ENCODE data around the gene CALML4. TPM values are rescaled to one million over a fixed set of nuclear protein-coding genes. Genes with fewer than 3 reads are reported as not detected.

Gene CALML4
- total RNA-seq, 1 donor from 2014 or later = 12.1 TPM

DNA sequence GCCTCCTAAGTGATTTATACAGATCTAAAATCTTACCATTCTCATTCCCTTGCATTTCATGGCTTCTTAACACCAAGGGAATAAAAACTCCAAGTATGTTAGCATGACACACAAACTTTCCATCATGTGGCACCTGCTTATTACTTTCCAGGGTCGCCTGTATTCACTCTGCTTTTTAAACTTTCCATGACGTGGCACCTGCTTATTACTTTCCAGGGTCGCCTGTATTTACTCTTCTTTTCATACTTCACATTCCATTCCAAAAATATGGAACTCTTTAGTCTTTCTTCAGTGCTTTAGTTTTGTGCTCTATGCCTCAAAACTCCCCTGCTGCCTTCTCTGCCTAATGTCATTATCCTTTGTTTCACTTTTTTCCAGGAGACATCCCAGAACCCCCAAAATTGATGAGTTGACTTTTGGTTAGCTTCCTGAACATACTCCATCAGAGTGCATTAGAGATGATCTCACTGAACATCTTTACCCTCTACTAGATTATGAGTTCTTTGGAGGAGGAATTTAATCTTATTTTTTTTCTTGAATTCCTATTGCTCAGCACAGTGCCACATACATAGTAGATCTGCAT lies 47.0 kb downstream of the CALML4 start:
- H3K36me3 Mint-ChIP-seq (ENCODE audit: low read depth) = peaks cover 41% of the 10 kb centered on the region
- no peaks in the 10 kb centered on the region for H3K27me3 Mint-ChIP-seq (ENCODE audit: low read depth)
- no peaks in the 10 kb centered on the region for H3K4me1 Mint-ChIP-seq (ENCODE audit: low read depth)
- DNase-seq (ENCODE audit: low spot score) = no peak
- no peak overlapping the region for H3K27ac Mint-ChIP-seq
- intact Hi-C loops (cut with micrococcal nuclease) = no loop called here
- no peaks in the 10 kb centered on the region for H3K9me3 Mint-ChIP-seq
- no peak overlapping the region for H3K4me3 Mint-ChIP-seq (ENCODE audit: low read depth)

DNA sequence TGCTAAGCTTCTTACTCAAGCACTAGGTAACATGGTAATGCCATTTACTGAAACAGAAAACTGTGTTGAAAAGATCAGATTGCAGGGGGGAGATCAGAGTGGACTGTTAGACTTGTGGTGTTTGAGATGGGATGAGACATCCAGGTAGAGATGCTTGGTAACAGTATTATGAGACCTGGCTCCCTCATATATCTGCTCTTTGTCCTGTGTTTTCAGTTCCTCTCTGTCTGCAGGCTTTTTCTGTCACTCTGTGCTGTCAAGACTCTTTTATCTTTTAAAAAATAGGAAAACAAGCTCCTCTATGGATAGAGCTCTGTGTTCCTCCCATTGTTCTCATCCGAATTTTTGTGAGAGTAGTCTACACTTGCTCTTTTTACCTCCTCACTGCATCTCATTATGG lies 48.1 kb downstream of the CALML4 start:
- Mint-ChIP-seq H3K4me1 (ENCODE audit: low read depth) (no peaks in the 10 kb centered on the region), H3K27me3 (ENCODE audit: low read depth) (no peaks in the 10 kb centered on the region), H3K9me3 (no peaks in the 10 kb centered on the region), H3K36me3 (ENCODE audit: low read depth) (peaks cover 40% of the 10 kb centered on the region), H3K27ac (no peak overlapping the region), H3K4me3 (ENCODE audit: low read depth) (no peak overlapping the region)
- intact Hi-C loops (cut with micrococcal nuclease) = no loop called here
- DNase-seq (ENCODE audit: low spot score) = no peak

DNA sequence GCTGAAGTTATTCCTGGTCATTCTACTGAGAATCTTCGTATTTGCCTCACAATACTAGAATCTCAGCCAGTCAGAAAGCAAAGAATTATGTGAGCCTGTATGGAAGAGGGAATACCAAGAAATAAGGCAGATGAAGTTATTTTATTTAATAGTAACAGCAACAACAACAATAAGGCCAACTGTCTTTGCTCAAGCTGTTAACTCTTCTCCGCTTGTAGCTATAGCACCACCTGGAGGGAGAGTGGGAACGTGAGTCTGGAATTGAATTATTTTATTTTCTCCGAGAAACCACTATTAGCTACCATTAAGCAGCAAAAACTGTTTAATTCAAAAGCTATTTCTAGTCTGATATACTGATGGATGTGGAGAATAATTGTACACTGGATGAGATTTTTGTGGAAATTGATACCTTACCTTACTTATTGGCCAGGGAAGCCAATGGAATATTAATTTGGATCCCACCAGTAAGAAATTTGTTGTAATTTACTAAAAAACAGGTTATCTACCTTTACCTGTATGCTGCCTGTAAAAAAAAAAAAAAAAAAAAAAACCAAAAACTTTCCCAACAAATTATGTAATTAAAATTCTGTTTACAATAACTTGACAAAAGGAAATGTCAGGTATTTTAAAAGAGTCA lies 50.1 kb downstream of the CALML4 start:
- H3K27ac Mint-ChIP-seq = no peak overlapping the region
- H3K4me3 Mint-ChIP-seq (ENCODE audit: low read depth) = no peak overlapping the region
- no peak for DNase-seq (ENCODE audit: low spot score)
- H3K9me3 Mint-ChIP-seq = no peaks in the 10 kb centered on the region
- no peaks in the 10 kb centered on the region for H3K4me1 Mint-ChIP-seq (ENCODE audit: low read depth)
- intact Hi-C loops (cut with micrococcal nuclease) = loop anchor here (2.0 kb wide), 1 partner anchor 290 kb away; no protein-coding TSS in a partner anchor
- peaks cover 28% of the 10 kb centered on the region for H3K36me3 Mint-ChIP-seq (ENCODE audit: low read depth)
- H3K27me3 Mint-ChIP-seq (ENCODE audit: low read depth) = no peaks in the 10 kb centered on the region

DNA sequence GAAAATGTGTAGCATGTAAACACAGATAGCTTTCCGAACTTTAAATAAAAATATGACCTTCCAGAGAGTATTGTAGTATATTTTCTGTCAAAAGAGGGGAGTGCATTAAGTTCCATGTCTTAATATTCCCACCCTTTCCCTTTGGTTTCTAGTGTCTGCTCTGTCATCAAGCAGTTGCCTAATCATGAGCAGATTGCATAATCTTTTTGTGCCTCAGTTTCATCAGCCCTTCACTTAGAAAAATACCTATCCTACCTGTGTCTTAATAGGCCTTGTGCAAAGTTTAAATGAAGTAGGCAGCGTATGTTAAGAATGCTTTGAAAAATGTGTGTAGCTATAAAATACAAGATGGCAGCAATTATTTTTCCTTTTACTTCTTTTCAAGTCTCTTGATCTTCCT lies 52.8 kb downstream of the CALML4 start:
- no peaks in the 10 kb centered on the region for H3K9me3 Mint-ChIP-seq
- DNase-seq (ENCODE audit: low spot score) = no peak
- peaks cover 9% of the 10 kb centered on the region for H3K4me1 Mint-ChIP-seq (ENCODE audit: low read depth)
- H3K36me3 Mint-ChIP-seq (ENCODE audit: low read depth) = peaks cover 34% of the 10 kb centered on the region
- intact Hi-C loops (cut with micrococcal nuclease) = no loop called here
- no peak overlapping the region for H3K27ac Mint-ChIP-seq
- H3K4me3 Mint-ChIP-seq (ENCODE audit: low read depth) = no peak overlapping the region
- H3K27me3 Mint-ChIP-seq (ENCODE audit: low read depth) = no peaks in the 10 kb centered on the region

DNA sequence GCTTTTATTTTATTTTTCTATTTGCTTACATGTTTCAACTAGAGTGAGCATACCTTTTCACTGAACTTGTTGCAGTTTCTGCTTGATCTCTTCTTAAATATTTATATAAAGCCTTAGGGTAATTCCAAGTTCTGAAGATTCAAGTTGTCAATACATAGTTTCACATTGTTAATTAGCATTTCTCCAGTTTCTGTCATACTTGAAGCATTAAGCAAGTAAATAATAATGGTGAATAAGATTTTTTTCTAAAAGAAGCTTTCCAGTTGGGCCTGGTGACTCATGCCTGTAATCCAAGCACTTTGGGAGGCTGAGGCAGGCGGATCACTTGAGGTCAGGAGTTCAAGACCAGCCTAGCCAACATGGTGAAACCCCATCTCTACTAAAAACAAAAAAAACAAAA lies 53.9 kb downstream of the CALML4 start:
- Mint-ChIP-seq H3K4me3 (ENCODE audit: low read depth) (no peak overlapping the region), H3K4me1 (ENCODE audit: low read depth) (peaks cover 9% of the 10 kb centered on the region), H3K9me3 (no peaks in the 10 kb centered on the region), H3K27ac (no peak overlapping the region), H3K27me3 (ENCODE audit: low read depth) (no peaks in the 10 kb centered on the region), H3K36me3 (ENCODE audit: low read depth) (peaks cover 43% of the 10 kb centered on the region)
- no peak for DNase-seq (ENCODE audit: low spot score)
- intact Hi-C loops (cut with micrococcal nuclease) = no loop called here

DNA sequence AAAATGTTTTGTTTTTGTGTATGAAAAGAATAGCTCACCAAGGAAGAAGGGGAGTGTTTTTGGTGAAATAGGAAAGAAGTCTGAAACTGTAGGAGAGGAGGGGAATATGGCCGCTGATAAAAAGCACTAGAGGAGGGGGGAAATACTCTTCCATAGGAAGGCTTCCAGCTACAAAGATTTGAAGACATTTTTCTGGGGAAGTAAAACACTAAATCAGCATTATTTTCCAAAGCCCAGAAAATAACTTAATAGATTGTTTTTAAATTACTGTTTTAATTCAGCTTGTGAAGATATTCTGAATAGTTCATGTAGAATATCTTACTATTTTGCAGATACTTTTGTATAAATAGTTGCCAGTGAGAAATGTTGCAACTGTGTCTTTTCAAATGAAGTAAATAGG lies 54.9 kb downstream of the CALML4 start:
- intact Hi-C loops (cut with micrococcal nuclease) = no loop called here
- no peaks in the 10 kb centered on the region for H3K9me3 Mint-ChIP-seq

DNA sequence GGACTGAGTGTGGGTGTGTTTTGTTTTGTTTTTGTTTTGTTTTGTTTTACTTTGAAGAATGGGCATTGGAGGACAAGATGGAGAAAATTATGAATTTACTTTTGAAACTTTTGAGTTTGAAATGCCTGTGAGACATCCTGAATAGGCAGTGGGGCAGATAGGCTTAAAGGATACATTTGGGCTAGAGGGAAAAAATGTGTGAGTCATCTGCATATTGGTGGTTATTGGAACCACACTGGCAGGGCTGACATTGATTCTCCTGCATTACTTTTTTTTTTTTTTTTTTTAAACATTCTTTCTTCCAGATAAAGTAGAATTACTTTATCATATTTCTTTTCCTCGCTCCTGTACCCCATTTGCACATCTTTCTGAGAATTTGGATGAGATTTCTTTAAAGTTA lies 56.1 kb downstream of the CALML4 start:
- intact Hi-C loops (cut with micrococcal nuclease) = no loop called here

More for the DNA sequence above, 54.9 kb downstream of the CALML4 start:
- Mint-ChIP-seq H3K36me3 (ENCODE audit: low read depth) (peaks cover 48% of the 10 kb centered on the region), H3K27ac (no peak overlapping the region), H3K4me1 (ENCODE audit: low read depth) (peaks cover 9% of the 10 kb centered on the region), H3K27me3 (ENCODE audit: low read depth) (no peaks in the 10 kb centered on the region), H3K4me3 (ENCODE audit: low read depth) (no peak overlapping the region)
- no peak for DNase-seq (ENCODE audit: low spot score)

DNA sequence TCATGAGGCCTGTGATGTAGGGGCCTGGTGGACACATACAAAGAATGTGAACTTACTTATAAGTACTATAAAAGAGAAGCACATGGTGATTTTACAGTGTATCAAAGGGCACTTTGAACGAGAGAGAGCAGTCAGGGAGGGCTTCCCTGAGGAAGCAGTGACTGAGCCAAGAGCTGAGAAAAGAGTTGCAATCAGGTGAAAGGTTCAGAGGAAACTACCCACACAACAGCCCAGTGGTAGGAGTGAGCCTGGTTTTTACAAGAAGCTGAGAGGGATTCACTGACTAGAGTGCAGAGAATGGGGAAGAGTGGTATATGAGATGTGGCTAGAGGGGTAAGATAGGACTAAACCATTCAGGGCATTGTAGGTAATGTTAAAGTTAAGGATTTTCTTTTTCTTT lies 57.1 kb downstream of the CALML4 start:
- H3K4me1 Mint-ChIP-seq (ENCODE audit: low read depth) = peaks cover 11% of the 10 kb centered on the region
- DNase-seq (ENCODE audit: low spot score) = no peak
- H3K9me3 Mint-ChIP-seq = no peaks in the 10 kb centered on the region
- intact Hi-C loops (cut with micrococcal nuclease) = no loop called here
- H3K27ac Mint-ChIP-seq = no peak overlapping the region
- no peak overlapping the region for H3K4me3 Mint-ChIP-seq (ENCODE audit: low read depth)
- H3K36me3 Mint-ChIP-seq (ENCODE audit: low read depth) = peaks cover 35% of the 10 kb centered on the region
- no peaks in the 10 kb centered on the region for H3K27me3 Mint-ChIP-seq (ENCODE audit: low read depth)

More for the DNA sequence above, 56.1 kb downstream of the CALML4 start:
- no peaks in the 10 kb centered on the region for H3K27me3 Mint-ChIP-seq (ENCODE audit: low read depth)
- no peak overlapping the region for H3K4me3 Mint-ChIP-seq (ENCODE audit: low read depth)
- no peaks in the 10 kb centered on the region for H3K9me3 Mint-ChIP-seq
- peaks cover 9% of the 10 kb centered on the region for H3K4me1 Mint-ChIP-seq (ENCODE audit: low read depth)
- H3K27ac Mint-ChIP-seq = no peak overlapping the region
- DNase-seq (ENCODE audit: low spot score) = no peak
- peaks cover 41% of the 10 kb centered on the region for H3K36me3 Mint-ChIP-seq (ENCODE audit: low read depth)

DNA sequence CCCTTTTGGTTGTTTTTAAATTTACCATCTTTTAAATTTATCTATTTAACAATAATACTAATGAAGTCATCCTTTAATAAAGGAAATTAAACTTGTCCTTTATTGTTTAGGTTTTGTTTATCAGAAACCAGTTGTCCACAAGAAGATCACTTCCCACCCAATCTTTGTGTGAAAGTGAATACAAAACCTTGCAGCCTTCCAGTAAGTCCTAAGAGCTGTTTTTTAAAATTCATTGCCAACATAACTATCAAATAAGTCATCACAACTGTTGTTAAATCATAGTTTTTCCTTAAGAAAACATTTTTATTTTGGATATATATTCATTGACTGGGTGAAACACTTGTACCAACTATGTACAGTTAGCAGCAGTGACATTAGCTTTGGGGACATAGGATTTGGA lies 59.4 kb downstream of the CALML4 start:
- intact Hi-C loops (cut with micrococcal nuclease) = no loop called here
- Mint-ChIP-seq H3K9me3 (no peaks in the 10 kb centered on the region), H3K27me3 (ENCODE audit: low read depth) (no peaks in the 10 kb centered on the region), H3K36me3 (ENCODE audit: low read depth) (peaks cover 28% of the 10 kb centered on the region), H3K4me1 (ENCODE audit: low read depth) (peaks cover 11% of the 10 kb centered on the region), H3K27ac (no peak overlapping the region), H3K4me3 (ENCODE audit: low read depth) (no peak overlapping the region)
- DNase-seq (ENCODE audit: low spot score) = no peak

DNA sequence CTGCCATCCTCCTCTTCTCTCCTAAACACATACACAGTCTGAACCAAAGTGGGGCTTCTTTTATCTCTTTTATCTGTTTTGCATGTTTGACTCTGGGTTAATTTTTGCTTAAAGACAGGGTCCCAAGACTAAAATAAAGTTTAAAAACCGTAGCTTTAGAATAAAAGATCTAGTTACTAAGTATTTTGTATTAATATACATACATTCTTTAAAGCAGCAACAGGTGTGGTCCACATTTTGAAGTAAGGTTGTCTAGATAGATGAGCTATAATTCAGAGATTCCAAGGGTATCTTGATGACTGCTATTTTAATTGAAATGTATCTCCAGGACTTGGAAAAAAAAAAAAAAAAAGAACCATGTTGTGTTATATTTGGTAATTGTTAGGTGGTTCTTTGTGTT lies 61.3 kb downstream of the CALML4 start:
- H3K4me3 Mint-ChIP-seq (ENCODE audit: low read depth) = no peak overlapping the region
- H3K27ac Mint-ChIP-seq = no peak overlapping the region
- peaks cover 8% of the 10 kb centered on the region for H3K4me1 Mint-ChIP-seq (ENCODE audit: low read depth)
- intact Hi-C loops (cut with micrococcal nuclease) = no loop called here
- no peaks in the 10 kb centered on the region for H3K27me3 Mint-ChIP-seq (ENCODE audit: low read depth)
- no peaks in the 10 kb centered on the region for H3K9me3 Mint-ChIP-seq
- DNase-seq (ENCODE audit: low spot score) = no peak
- peaks cover 26% of the 10 kb centered on the region for H3K36me3 Mint-ChIP-seq (ENCODE audit: low read depth)

DNA sequence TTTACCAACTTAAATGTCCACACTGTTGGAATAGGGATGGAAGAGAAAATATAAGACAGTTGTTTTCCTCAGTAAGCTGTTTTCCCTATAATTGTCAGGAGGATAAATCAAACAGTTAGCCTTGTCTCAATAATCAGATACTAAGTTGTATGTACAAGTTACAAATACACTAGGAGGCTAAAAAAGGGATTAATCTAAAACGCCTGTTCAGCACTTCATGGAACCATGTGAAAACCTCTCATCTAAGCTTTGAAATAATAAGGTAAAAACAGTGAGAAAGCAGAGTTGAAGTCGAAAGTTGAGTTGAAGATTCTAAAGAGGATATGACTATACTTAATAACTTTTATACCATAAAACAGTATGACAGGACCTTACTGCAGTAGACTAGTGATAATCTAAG lies 62.0 kb downstream of the CALML4 start:
- no peak overlapping the region for H3K4me3 Mint-ChIP-seq (ENCODE audit: low read depth)
- DNase-seq (ENCODE audit: low spot score) = no peak
- no peak overlapping the region for H3K27ac Mint-ChIP-seq
- peaks cover 6% of the 10 kb centered on the region for H3K4me1 Mint-ChIP-seq (ENCODE audit: low read depth)
- H3K27me3 Mint-ChIP-seq (ENCODE audit: low read depth) = no peaks in the 10 kb centered on the region
- no peaks in the 10 kb centered on the region for H3K9me3 Mint-ChIP-seq
- intact Hi-C loops (cut with micrococcal nuclease) = no loop called here
- peaks cover 28% of the 10 kb centered on the region for H3K36me3 Mint-ChIP-seq (ENCODE audit: low read depth)

Data from activated T-helper 2 cell treated with anti-CD3 and anti-CD28 coated beads, Interferon-gamma antibody, Interleukin-2, Interleukin-4, amounts not matched to agents 10 μg/mL and 5 μg/mL and 100 μg/mL, durations not matched to agents 14 hours and 24 hours and 36 hours (primary cell).